ENCODE measurements around the gene AVEN. TPM values are rescaled to one million over a fixed set of nuclear protein-coding genes. Genes with fewer than 3 reads are reported as not detected.
"Not testable (repeated sequence)": the region's sequence is repeated elsewhere in the genome, so short reads cannot be mapped to it uniquely, and the experiment has no call there.

AVEN gene
- total and polyA plus RNA-seq, 2 donors (not counting 1 experiment from before 2014, with no cell fraction given): 16.0 to 19.2 TPM

DNA sequence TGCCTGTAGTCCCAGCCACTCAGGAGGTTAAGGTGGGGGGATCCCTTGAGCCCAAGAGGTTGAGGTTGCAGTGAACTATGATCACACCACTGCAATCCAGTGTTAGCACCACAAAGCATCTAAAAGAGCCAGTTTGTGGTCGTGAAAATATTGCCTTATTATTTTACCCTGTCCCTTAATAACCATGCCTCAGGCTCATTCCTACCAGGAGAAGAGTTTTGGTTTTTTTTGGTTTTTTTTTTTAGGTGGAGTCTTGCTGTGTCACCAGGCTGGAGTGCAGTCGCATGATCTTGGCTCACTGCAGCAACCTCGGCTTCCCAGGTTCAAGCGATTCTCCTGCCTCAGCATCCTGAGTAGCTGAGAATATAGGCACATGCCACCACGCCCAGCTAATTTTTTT, 17.9 kb upstream of the AVEN start:
- Histone ChIP-seq H3K4me1 (ENCODE audit: control insufficient read depth, extremely low read depth, insufficient read depth, low read length) (no peaks in the 10 kb centered on the region), H4K20me1 (ENCODE audit: control insufficient read depth, extremely low read depth, insufficient read depth, low read length) (no peaks in the 10 kb centered on the region), H2AFZ (ENCODE audit: low read length) (no peak overlapping the region), H3K27me3 (ENCODE audit: control insufficient read depth, insufficient read depth, low read length) (no peaks in the 10 kb centered on the region), H3K79me2 (ENCODE audit: control insufficient read depth, insufficient read depth, low read length) (no peaks in the 10 kb centered on the region), H3K36me3 (ENCODE audit: control insufficient read depth, insufficient read depth, low read length) (no peaks in the 10 kb centered on the region), H3K9ac (ENCODE audit: insufficient read depth, low read length) (no peak overlapping the region), H3K27ac (ENCODE audit: insufficient read depth, low read length) (no peak overlapping the region), H3K4me3 (replicated peaks in 1 of 4; ENCODE audit: control extremely low read depth in 1 of 4, insufficient read depth in 1 of 4, low read depth in 3 of 4, low read length in 4 of 4) (no peak overlapping the region), H3K9me3 (ENCODE audit: control insufficient read depth, insufficient read depth, low read depth, low read length) (no peaks in the 10 kb centered on the region), H3K4me2 (ENCODE audit: extremely low read depth, insufficient read depth, low read length) (no peak overlapping the region)
- DNase-seq (ENCODE audit: low read depth in 2 of 2): peak in 1 of 2 donors; percentile 45
- TF ChIP-seq EZH2 (IDR thresholded peaks at IDR 0.05; ENCODE audit: low read length, missing control alignments) (no peak), CTCF (conservative IDR thresholded peaks at IDR 0.05 in 1 of 2, IDR thresholded peaks at IDR 0.05 in 1 of 2; ENCODE audit: low read depth in 1 of 2, low read length in 2 of 2) (no peak)

DNA sequence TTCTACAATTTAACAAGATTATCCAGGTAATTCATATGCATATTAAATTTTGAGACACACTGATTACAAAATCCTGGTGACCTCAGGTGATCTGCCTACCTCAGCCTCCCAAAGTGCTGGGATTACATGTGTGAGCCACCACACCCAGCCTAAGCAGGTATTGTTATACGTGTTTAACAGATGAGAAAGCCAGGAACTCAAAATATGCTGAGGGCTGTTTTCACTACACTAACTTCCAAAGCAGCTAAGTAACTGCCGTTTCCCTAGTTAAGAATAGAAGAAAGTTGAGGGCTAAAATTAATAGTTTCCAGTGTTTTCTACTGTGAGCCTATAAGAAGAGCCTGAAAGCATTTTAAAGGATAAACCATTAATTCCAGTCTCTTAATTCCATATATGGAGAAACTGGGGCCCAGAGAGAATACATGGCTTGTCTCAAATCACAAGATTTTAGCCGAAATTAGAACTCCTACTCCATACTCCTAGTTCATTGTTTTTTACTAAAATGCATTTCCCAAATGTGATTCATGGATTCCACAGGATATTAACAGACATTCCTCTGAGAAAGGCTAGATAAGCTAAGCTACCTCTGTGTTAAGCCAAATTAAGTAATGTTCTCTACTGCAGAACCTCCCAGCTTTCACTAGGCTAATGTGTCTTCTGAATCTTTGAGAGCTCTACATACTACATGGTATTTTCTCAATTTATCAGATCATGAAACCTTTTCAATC, 17.0 kb upstream of the AVEN start:
- Histone ChIP-seq H3K4me2 (ENCODE audit: extremely low read depth, insufficient read depth, low read length) (no peak overlapping the region), H3K36me3 (ENCODE audit: control insufficient read depth, insufficient read depth, low read length) (no peaks in the 10 kb centered on the region), H4K20me1 (ENCODE audit: control insufficient read depth, extremely low read depth, insufficient read depth, low read length) (no peaks in the 10 kb centered on the region), H3K79me2 (ENCODE audit: control insufficient read depth, insufficient read depth, low read length) (no peaks in the 10 kb centered on the region), H3K4me3 (replicated peaks in 1 of 4; ENCODE audit: control extremely low read depth in 1 of 4, insufficient read depth in 1 of 4, low read depth in 3 of 4, low read length in 4 of 4) (no peak overlapping the region), H3K27me3 (ENCODE audit: control insufficient read depth, insufficient read depth, low read length) (no peaks in the 10 kb centered on the region), H3K27ac (ENCODE audit: insufficient read depth, low read length) (peak overlapping the region; percentile 25), H3K9ac (ENCODE audit: insufficient read depth, low read length) (no peak overlapping the region), H2AFZ (ENCODE audit: low read length) (peak overlapping the region; percentile 29), H3K9me3 (ENCODE audit: control insufficient read depth, insufficient read depth, low read depth, low read length) (no peaks in the 10 kb centered on the region), H3K4me1 (ENCODE audit: control insufficient read depth, extremely low read depth, insufficient read depth, low read length) (no peaks in the 10 kb centered on the region)
- no peak for TF ChIP-seq EZH2 (IDR thresholded peaks at IDR 0.05; ENCODE audit: low read length, missing control alignments)
- TF ChIP-seq CTCF (conservative IDR thresholded peaks at IDR 0.05 in 1 of 2, IDR thresholded peaks at IDR 0.05 in 1 of 2; ENCODE audit: low read depth in 1 of 2, low read length in 2 of 2): no peak
- DNase-seq (ENCODE audit: low read depth in 2 of 2): peak; percentile 53 to 95

DNA sequence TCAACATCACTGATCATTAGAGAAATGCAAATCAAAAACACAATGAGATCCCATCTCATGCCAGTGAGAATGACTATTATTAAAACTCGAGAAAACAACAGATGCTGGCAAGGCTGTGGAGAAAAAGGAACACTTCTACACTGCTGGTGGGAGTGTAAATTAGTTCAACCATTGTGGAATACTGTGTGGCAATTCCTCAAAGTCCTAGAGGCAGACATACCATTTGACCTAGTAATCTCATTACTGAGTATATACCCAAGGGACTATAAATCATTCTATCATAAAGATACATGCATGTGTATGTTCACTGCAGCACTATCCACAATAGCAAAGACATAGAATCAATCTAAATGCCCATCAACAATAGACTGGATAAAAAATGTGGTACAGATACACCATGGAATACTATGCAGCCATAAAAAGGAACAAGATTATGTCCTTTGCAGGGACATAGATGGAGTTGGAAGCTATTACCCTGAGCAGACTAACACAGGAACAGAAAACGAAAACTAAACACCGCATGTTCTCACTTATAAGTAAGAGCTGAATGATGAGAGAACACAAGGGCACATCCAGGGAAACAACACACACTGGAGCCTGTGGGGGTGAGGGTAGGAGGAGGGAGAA, 15.2 kb upstream of the AVEN start:
- H3K4me1 ChIP-seq (ENCODE audit: control insufficient read depth, extremely low read depth, insufficient read depth, low read length): no peaks in the 10 kb centered on the region

DNA sequence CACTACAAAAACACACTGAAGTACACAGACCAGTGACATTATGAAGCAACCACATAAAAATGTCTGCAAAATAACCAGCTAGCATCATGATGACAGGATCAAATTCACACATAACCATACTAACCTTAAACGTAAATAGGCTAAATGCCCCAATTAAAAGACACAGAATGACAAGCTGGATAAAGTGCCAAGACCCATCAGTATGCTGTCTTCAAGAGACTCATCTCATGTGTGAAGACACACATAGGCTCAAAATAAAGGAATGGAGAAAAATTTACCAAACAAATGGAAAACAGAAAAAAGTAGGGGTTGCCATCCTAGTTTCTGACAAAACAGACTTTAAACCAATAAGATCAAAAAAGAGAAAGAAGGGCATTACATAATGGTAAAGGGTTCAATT, 11.4 kb upstream of the AVEN start:
- H3K27me3 ChIP-seq (ENCODE audit: control insufficient read depth, insufficient read depth, low read length); H3K27ac ChIP-seq (ENCODE audit: insufficient read depth, low read length); H3K9ac ChIP-seq (ENCODE audit: insufficient read depth, low read length); H3K4me2 ChIP-seq (ENCODE audit: extremely low read depth, insufficient read depth, low read length); H3K36me3 ChIP-seq (ENCODE audit: control insufficient read depth, insufficient read depth, low read length); H3K9me3 ChIP-seq (ENCODE audit: control insufficient read depth, insufficient read depth, low read depth, low read length); DNase-seq (ENCODE audit: low read depth in 2 of 2); H3K4me3 ChIP-seq (replicated peaks in 1 of 4; ENCODE audit: control extremely low read depth in 1 of 4, insufficient read depth in 1 of 4, low read depth in 3 of 4, low read length in 4 of 4); H3K79me2 ChIP-seq (ENCODE audit: control insufficient read depth, insufficient read depth, low read length); H4K20me1 ChIP-seq (ENCODE audit: control insufficient read depth, extremely low read depth, insufficient read depth, low read length); H3K4me1 ChIP-seq (ENCODE audit: control insufficient read depth, extremely low read depth, insufficient read depth, low read length); H2AFZ ChIP-seq (ENCODE audit: low read length): not testable (repeated sequence)

More for the DNA sequence above, 15.2 kb upstream of the AVEN start:
- H3K79me2 ChIP-seq (ENCODE audit: control insufficient read depth, insufficient read depth, low read length): no peaks in the 10 kb centered on the region
- no peak for DNase-seq (ENCODE audit: low read depth in 2 of 2)
- H3K27ac ChIP-seq (ENCODE audit: insufficient read depth, low read length): no peak overlapping the region
- TF ChIP-seq EZH2 (IDR thresholded peaks at IDR 0.05; ENCODE audit: low read length, missing control alignments) (no peak), CTCF (conservative IDR thresholded peaks at IDR 0.05 in 1 of 2, IDR thresholded peaks at IDR 0.05 in 1 of 2; ENCODE audit: low read depth in 1 of 2, low read length in 2 of 2) (no peak)
- H3K4me3 ChIP-seq (replicated peaks in 1 of 4; ENCODE audit: control extremely low read depth in 1 of 4, insufficient read depth in 1 of 4, low read depth in 3 of 4, low read length in 4 of 4): no peak overlapping the region
- no peaks in the 10 kb centered on the region for H3K9me3 ChIP-seq (ENCODE audit: control insufficient read depth, insufficient read depth, low read depth, low read length)
- no peaks in the 10 kb centered on the region for H3K27me3 ChIP-seq (ENCODE audit: control insufficient read depth, insufficient read depth, low read length)
- no peak overlapping the region for H3K9ac ChIP-seq (ENCODE audit: insufficient read depth, low read length)
- no peaks in the 10 kb centered on the region for H4K20me1 ChIP-seq (ENCODE audit: control insufficient read depth, extremely low read depth, insufficient read depth, low read length)
- H3K36me3 ChIP-seq (ENCODE audit: control insufficient read depth, insufficient read depth, low read length): no peaks in the 10 kb centered on the region
- no peak overlapping the region for H2AFZ ChIP-seq (ENCODE audit: low read length)
- H3K4me2 ChIP-seq (ENCODE audit: extremely low read depth, insufficient read depth, low read length): no peak overlapping the region
